ENCODE measurements around the gene TRIM3. TPM values are rescaled to one million over a fixed set of nuclear protein-coding genes. Genes with fewer than 3 reads are reported as not detected.

TRIM3 gene
- total and polyA plus RNA-seq, 2 of the 4 experiments (the other 2 are of a cell fraction): 13.8 to 22.3 TPM

- dilution Hi-C loops (cut with HindIII; ENCODE audit: low sequenced_read_pairs, unreplicated experiment): no loop called here
- in situ Hi-C loops (cut with MboI; ENCODE audit: low sequenced_read_pairs): no loop called here
- intact Hi-C loops (cut with micrococcal nuclease): loop anchor here (2.0 kb wide), 1 partner anchor 28 kb away; the partner anchor contains the start of gene SMPD1
- peak within 1 kb of the TSS; percentile 95 for H3K4me2 ChIP-seq (ENCODE audit: low read depth, low read length)
- H2BK120ac ChIP-seq (ENCODE audit: low read depth, low read length): peak within 1 kb of the TSS; percentile 49; the same call in 1 of the 2 replicates
- H2BK5ac ChIP-seq (ENCODE audit: low read depth, low read length, poor library complexity, severe bottlenecking): peak within 1 kb of the TSS; percentile 20
- peak within 1 kb of the TSS; percentile 48; the same call in 1 of the 2 replicates for H4K91ac ChIP-seq (ENCODE audit: insufficient read depth, low read depth, low read length)
- peak; percentile 87 for ATAC-seq (ENCODE audit: low read depth)
- TF ChIP-seq BHLHE40 (IDR thresholded peaks at IDR 0.05; ENCODE audit: low read depth, low read length) (no peak), USF2 (IDR thresholded peaks at IDR 0.05; ENCODE audit: low read depth, low read length) (no peak), CEBPB (IDR thresholded peaks at IDR 0.05; ENCODE audit: low read depth, low read length) (no peak), RAD21 (IDR thresholded peaks at IDR 0.05; ENCODE audit: low read length) (peak; percentile 24; the same call in 1 of the 2 replicates), ELK1 (IDR thresholded peaks at IDR 0.05; ENCODE audit: borderline replicate concordance, low read depth, low read length) (no peak), SMC3 (IDR thresholded peaks at IDR 0.05; ENCODE audit: low read depth, low read length) (no peak), MAZ (IDR thresholded peaks at IDR 0.05; ENCODE audit: borderline replicate concordance, low read depth, low read length) (peak; percentile 57; the same call in 1 of the 2 replicates), CTCF (conservative IDR thresholded peaks at IDR 0.05; ENCODE audit: low read depth, low read length) (0 out of 2 replicates have a peak, but pooled peaks have one; percentile 12)
- peak within 1 kb of the TSS; percentile 69 to 81; a peak in 1 of 4 replicates for H4K8ac ChIP-seq (ENCODE audit: low read depth in 2 of 2, low read length in 2 of 2)
- no peak within 1 kb of the TSS for H2BK20ac ChIP-seq (ENCODE audit: low read depth, low read length)
- CTCF ChIA-PET: interaction anchor here (0.6 to 2.0 kb wide), 5 partner anchors 12 to 40 kb away, joined by 3 to 10 read pairs (median 4); partner anchors contain the start of gene SMPD1
- no peak within 1 kb of the TSS for H3K56ac ChIP-seq (ENCODE audit: extremely low read depth, insufficient read depth, low read length)
- peaks cover 10% of the 10 kb centered on the region for H3K4me1 ChIP-seq (ENCODE audit: control insufficient read depth, insufficient read depth, low read length)
- peak within 1 kb of the TSS; percentile 97 for H2AFZ ChIP-seq (replicated peaks; ENCODE audit: low read length, poor library complexity)
- H2AK9ac ChIP-seq (replicated peaks; ENCODE audit: low read depth, low read length, poor library complexity): peak within 1 kb of the TSS; percentile 87
- POLR2A ChIA-PET (ENCODE audit: unreplicated experiment): no interaction called here
- peaks cover 22% of the 10 kb centered on the region for H4K20me1 ChIP-seq (ENCODE audit: insufficient read depth, low read length)
- H3K23ac ChIP-seq (ENCODE audit: low read depth, low read length): peak within 1 kb of the TSS; percentile 96
- H2BK15ac ChIP-seq (ENCODE audit: low read depth, low read length): no peak within 1 kb of the TSS
- H3K79me1 ChIP-seq (ENCODE audit: low read depth in 1 of 2, low read length in 2 of 2): peaks cover 17 to 38% of the 10 kb centered on the region in 2 experiments
- DNase-seq: peak; percentile 48
- peak within 1 kb of the TSS; percentile 57; the same call in 1 of the 2 replicates for H3K27ac ChIP-seq (ENCODE audit: insufficient read depth, low read length)
- peak within 1 kb of the TSS; percentile 56; the same call in 1 of the 2 replicates for H2AK5ac ChIP-seq (ENCODE audit: low read depth, low read length)
- no peak within 1 kb of the TSS; the same call in none of the 2 replicates for H3K18ac ChIP-seq (ENCODE audit: low read depth, low read length)
- no peaks in the 10 kb centered on the region for H3K9me3 ChIP-seq (ENCODE audit: control insufficient read depth, insufficient read depth, low read length)
- H3K9me1 ChIP-seq (ENCODE audit: insufficient read depth, low read length): peaks cover 10% of the 10 kb centered on the region
- BruUV-seq (replicated peaks): no TSS peak
- peaks cover 4% of the 10 kb centered on the region; the same call in 1 of the 2 replicates for H3K27me3 ChIP-seq (ENCODE audit: control insufficient read depth, insufficient read depth, low read length)
- no peak within 1 kb of the TSS; the same call in 1 of the 2 replicates for H4K5ac ChIP-seq (ENCODE audit: low read depth, low read length)
- peak within 1 kb of the TSS; percentile 64 for H3K14ac ChIP-seq (replicated peaks; ENCODE audit: low read depth, low read length)
- WGBS, 2 experiments (ENCODE audit: extremely low coverage in 2 of 2, insufficient read length in 1 of 2): 0% methylated on average over 22 of the region's 75 CpGs; no CpG with 5 or more reads in 1 of the 2 experiments
- no peaks in the 10 kb centered on the region for H3K36me3 ChIP-seq (ENCODE audit: control insufficient read depth, insufficient read depth, low read length)
- H3K4me3 ChIP-seq (ENCODE audit: insufficient read depth, low read depth, low read length): peak within 1 kb of the TSS; percentile 96
- H3K9ac ChIP-seq (ENCODE audit: low read depth, low read length): peak within 1 kb of the TSS; percentile 91
- peak within 1 kb of the TSS; percentile 90 for H3K4ac ChIP-seq (ENCODE audit: low read depth, low read length)
These were observed 54.6 kb downstream of the TRIM3 start, which contains the start of gene APBB1 for GRCh38 chr11:6419009-6419631. Gene APBB1, minus strand, starts transcription at chr11:6419094. Its CDS starts 7,747 bp downstream, at chr11:6411347.
